Occipital lobe (tissue), 2 donors: ENCODE results near the gene CCNI. TPM values are rescaled to one million over a fixed set of nuclear protein-coding genes. Genes with fewer than 3 reads are reported as not detected.
"Not testable (repeated sequence)": the region's sequence is repeated elsewhere in the genome, so short reads cannot be mapped to it uniquely, and the experiment has no call there.

Source experiments
- DNase-seq: peaks from one replicate; lab custom pipeline; 2025; lab: John Stamatoyannopoulos, UW
- total RNA-seq: library from RNA; depleted of rRNA; stranded (reverse); fragments of >200 nt; gene quantifications from one replicate; pipeline ENCODE4 v1.2.3, GENCODE V29; 2014

Gene CCNI
- total RNA-seq, 1 donor from 2014 or later = 408 TPM

GRCh38 chr4:77040854-77041725 is 34.7 kb downstream of the CCNI start:
- no peak for DNase-seq

GRCh38 chr4:77040270-77040669 is 35.5 kb downstream of the CCNI start:
- DNase-seq = no peak

GRCh38 chr4:77039796-77040195 is 36.0 kb downstream of the CCNI start:
- no peak for DNase-seq

DNA sequence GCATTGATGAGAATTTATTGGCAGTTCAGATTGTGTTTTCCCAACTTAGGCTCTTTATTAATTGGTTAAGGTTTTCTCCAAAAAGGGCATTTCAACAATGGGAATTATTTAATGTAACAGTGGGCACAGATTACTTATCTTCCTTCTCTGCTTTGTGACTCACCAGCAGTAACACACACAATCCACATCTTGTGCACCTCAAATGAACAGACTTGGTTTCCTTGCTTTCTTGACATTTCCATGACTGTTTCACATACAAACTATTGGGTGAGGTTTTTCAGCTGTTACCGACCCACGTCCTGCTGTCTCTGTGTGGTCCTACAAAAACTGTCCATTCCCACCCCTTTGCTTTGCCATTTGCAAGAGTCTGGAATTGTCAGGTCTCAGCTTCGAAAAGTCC is 38.1 kb downstream of the CCNI start:
- DNase-seq = no peak

DNA sequence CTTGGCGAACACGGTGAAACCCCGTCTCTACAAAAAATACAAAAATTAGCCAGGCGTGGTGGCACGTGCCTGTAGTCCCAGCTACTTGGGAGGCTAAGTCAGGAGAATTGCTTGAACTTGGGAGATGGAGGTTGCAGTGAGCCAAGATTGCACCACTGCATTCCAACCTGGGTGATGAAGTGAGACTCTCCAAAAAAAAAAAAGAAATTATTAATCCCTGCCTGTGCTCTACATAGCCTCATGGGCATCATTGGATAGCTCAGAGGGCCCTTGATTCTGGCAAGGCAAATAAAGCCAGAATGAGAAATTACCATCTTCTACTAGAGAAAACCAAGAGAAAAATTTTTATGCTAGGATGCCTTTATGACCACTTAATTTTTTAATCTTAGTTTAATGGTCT is 38.6 kb downstream of the CCNI start:
- DNase-seq = not testable (repeated sequence)

GRCh38 chr4:77036206-77036605 is 39.6 kb downstream of the CCNI start:
- DNase-seq = no peak

DNA sequence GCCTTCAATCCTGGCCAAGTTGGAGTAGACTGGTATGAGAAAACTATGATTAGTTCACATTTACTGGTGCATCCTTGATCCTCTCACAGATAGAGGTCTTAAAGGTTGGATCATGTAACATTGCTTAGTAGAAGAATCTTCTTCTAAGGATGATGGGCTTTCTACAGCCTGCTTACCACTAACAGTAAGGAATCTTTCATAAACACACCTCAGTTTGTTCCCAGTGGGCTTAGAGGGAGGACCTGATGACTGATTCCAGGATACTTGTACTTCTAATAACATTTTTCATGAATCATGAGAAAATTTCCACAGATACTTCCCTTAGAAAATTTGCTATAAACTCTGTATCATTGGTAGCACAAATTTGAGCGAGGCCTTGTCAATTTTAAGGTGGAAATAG is 40.6 kb downstream of the CCNI start:
- no peak for DNase-seq

DNA sequence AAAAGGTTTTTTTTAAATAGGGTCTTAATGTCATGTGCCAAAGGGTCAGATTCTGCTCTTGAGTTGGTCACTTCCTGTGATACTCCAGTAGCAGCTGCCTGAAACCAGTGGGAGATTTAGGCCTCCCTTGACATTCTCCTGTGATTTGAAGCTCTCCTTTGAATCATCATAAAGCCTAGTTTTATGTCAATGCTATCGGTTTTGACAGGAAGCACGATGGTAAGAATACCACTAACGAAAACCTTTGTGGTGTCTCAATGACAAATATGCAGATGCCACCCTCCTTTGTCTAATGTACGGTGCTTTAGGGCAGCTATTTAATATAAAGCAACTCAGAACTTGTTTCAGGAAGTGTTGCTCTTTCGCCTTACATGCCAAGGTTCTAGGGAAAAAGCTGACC is 44.2 kb downstream of the CCNI start:
- no peak for DNase-seq

DNA sequence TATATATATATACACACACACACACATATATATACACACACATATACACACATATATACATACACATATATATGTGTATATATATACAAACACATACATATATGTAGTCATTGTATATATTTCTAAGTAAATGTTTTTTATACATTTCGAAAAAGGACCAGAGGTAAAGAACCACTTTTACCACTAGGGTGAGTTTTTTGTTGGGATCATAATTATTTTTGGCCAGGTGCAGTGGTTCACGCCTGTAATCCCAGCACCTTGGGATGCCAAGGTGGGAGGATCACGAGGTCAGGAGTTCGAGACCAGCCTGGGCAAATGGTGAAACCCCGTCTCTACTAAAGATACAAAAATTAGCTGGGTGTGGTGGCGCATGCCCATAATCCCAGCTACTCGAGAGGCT is 46.0 kb downstream of the CCNI start:
- not testable (repeated sequence) for DNase-seq

DNA sequence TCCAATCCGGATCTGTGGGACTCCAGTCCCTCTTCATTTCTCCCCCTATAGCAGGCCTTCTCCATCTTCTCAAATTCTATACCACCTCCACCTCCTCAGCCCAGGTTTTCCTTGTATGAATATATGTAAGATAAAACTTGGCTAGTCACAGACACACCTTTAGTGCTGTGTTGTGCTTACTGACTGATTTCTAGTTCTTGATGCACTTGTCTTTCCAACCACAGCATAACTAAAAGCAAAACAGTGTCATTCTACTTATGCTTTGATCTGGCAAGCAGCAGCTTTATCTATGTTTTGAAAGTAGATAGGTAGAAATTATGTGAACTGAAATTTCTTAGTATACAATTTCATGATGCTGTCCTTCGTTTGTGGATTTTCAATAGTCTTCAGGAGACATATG is 47.5 kb downstream of the CCNI start:
- DNase-seq = no peak

DNA sequence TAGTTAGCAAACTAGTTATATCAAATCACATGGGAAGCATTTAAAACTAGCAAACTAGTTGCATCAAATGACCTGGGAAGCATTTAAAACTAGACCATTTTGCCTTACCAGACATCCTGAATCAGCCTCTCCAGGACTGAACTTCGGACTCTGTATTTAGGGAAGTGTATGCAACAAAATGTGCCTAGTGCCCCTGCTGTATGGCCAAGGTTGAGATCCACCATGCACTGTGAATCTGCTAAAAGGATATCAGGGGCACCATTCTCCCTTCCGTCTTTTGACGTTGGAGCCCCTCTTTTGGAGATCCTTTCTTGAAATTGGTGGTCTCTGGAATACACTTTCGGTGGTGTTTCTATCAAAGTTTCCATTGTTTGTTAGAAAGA is 49.5 kb downstream of the CCNI start:
- no peak for DNase-seq

DNA sequence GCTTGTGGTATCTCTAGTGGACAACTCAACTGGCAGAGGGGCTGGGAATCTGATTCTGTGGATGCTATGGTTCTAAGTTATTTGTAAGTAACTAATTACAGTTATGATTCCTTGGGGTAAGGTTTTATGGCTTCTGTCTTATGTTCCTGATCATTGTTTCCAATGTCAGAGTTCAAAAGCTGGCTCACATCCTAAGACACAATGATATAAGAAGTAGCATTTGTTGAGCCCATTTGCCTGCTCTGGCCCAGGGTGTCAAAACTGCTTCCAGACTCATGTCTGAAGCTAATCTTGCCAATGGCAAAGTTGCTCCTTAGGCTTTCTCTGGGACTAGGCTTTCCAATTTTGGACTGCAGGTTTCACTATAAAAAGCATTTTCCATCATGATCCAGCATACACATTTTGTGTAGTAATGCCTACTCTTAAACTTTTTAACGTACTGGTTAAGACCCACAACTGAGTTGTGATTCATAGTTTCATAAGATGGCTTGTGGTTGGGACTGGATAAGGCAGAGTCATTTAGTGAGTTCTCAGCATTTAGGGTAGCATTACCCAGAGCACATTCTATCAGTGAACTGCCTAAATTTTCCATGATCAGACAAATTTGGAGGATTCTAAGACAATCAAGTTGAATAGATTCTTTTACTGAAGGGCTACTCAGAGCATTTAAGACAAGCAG is 50.0 kb downstream of the CCNI start:
- DNase-seq = no peak

DNA sequence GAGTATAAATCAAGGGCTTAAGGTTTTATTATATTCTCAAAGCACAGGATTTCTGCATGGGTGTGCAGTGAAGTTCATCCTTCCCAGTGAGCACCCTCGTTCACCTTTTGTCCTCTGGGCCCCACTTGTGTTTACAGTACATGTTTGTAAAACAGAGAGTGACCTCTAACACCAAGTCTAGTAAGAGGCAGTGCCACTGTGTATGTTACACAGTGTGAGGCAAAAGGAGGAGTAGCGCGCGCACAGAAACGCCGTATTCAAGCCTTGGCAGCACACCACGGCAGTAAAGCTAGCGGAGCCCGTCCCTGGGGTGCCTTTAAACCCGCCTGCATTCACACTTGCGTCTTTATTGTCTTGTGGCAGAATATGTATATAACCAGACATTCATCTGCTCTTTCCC is 51.9 kb downstream of the CCNI start:
- no peak for DNase-seq

DNA sequence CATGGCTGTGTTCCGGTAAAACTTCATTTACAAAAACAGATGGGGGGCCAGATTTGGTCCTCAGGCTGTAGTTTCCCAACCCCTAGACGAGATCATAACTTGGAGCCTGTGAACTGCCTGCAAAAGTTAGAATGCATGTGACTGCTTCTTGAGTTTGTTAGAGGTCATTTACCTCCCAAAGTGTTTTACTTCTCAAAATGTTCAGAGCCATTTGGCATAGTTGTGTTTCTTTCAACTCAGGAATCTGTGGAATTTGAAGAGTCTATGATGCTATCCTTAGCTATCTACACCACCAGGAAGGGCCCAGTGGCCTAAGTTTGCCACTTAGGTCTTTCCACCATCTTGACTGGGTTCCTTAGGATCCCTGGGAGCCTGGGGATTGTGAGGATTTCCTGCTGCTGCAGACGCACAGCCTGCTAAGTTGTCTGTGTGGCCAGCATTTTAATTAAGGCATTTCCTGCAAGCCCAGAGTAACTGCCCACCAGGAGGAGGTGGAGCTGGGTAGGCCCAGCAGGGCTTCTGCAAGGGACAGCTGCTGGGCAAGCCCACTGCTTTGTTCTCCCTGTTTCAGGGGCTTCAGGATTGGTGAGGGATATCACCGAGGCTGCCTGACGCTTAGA is 53.1 kb downstream of the CCNI start:
- DNase-seq = no peak

- peak; percentile 20 for DNase-seq
Observed at GRCh38 chr4:77021614-77022089, 54.1 kb downstream of the CCNI start.

DNA sequence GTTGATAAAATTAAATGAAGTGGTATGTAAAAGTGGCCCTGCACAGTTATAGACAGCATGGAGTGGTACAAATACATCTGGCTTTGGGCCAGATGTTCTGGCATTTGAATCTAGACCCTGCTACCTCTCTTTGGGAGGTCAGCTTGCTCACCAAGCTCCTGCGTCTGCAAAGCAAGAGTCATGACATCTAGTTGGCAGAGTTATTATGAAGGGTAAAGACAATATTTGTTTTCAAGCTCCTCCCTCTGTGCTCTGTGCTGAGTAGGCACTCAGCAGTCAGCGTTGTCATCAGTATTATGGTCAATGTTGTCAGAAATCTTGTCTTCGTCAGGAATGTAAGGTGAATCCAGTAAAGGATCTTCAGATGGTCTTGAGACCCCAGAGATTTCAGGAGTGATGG is 55.8 kb downstream of the CCNI start:
- no peak for DNase-seq

GRCh38 chr4:77015390-77015789 is 60.4 kb downstream of the CCNI start:
- no peak for DNase-seq

- DNase-seq = no peak
Observed at GRCh38 chr4:77014256-77014655, 61.5 kb downstream of the CCNI start.

GRCh38 chr4:77012726-77013125 is 63.1 kb downstream of the CCNI start:
- no peak for DNase-seq

- no peak for DNase-seq
Observed at GRCh38 chr4:77010841-77011354, 64.9 kb downstream of the CCNI start.

- no peak for DNase-seq
Observed at GRCh38 chr4:77009511-77010115, 66.2 kb downstream of the CCNI start.
